ENCODE measurements around the gene BRAP.
"Not testable (repeated sequence)": the region's sequence is repeated elsewhere in the genome, so short reads cannot be mapped to it uniquely, and the experiment has no call there.

DNA sequence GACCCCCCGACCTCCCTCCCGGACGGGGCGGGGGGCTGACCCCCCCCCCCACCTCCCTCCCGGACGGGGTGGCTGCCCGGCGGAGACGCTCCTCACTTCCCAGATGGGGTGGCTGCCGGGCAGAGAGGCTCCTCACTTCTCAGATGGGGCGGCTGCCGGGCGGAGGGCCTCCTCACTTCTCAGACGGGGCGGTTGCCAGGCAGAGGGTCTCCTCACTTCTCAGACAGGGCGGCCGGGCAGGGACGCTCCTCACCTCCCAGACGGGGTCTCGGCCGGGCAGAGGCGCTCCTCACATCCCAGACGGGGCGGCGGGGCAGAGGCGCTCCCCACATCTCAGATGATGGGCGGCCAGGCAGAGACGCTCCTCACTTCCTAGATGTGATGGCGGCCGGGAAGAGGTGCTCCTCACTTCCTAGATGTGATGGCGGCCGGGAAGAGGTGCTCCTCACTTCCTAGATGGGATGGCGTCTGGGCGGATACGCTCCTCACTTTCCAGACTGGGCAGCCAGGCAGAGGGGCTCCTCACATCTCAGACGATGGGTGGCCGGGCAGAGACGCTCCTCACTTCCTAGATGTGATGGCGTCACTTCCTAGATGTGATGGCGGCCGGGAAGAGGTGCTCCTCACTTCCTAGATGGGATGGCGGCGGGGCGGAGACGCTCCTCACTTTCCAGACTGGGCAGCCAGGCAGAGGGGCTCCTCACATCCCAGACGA, 38.0 kb upstream of the BRAP start:
- TF ChIP-seq, protein P1, sequence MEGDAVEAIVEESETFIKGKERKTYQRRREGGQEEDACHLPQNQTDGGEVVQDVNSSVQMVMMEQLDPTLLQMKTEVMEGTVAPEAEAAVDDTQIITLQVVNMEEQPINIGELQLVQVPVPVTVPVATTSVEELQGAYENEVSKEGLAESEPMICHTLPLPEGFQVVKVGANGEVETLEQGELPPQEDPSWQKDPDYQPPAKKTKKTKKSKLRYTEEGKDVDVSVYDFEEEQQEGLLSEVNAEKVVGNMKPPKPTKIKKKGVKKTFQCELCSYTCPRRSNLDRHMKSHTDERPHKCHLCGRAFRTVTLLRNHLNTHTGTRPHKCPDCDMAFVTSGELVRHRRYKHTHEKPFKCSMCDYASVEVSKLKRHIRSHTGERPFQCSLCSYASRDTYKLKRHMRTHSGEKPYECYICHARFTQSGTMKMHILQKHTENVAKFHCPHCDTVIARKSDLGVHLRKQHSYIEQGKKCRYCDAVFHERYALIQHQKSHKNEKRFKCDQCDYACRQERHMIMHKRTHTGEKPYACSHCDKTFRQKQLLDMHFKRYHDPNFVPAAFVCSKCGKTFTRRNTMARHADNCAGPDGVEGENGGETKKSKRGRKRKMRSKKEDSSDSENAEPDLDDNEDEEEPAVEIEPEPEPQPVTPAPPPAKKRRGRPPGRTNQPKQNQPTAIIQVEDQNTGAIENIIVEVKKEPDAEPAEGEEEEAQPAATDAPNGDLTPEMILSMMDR (IDR thresholded peaks at IDR 0.05) = not testable (repeated sequence)
- TF ChIP-seq POLR2A (IDR thresholded peaks at IDR 0.05) = not testable (repeated sequence)

Measured in prostate gland (tissue), 2 donors.